ENCODE measurements around the gene TIGD6.

TIGD6 gene

GRCh38 chr5:149957855-149958254 lies 42.6 kb downstream of the TIGD6 start:
- H3K9me3 ChIP-seq (ENCODE audit: insufficient read depth, low read length), result no peaks in the 10 kb centered on the region
- no peaks in the 10 kb centered on the region for H3K9me2 ChIP-seq (replicated peaks; ENCODE audit: insufficient read depth, low read length)
- H3K79me2 ChIP-seq (ENCODE audit: insufficient read depth, low read length), result no peaks in the 10 kb centered on the region
- H3K9ac ChIP-seq (ENCODE audit: low read length), result no peak overlapping the region
- no peaks in the 10 kb centered on the region for H4K20me1 ChIP-seq (ENCODE audit: low read depth, low read length)
- H3K27me3 ChIP-seq (ENCODE audit: low read length), result no peaks in the 10 kb centered on the region
- H2AFZ ChIP-seq (ENCODE audit: low read depth, low read length, severe bottlenecking), result no peak overlapping the region
- H3K27ac ChIP-seq (ENCODE audit: low read depth, low read length), result no peak overlapping the region
- no peak overlapping the region for H3K4me2 ChIP-seq (ENCODE audit: low read depth, low read length, poor library complexity, severe bottlenecking)
- TF ChIP-seq EZH2phosphoT487 (conservative IDR thresholded peaks at IDR 0.05; ENCODE audit: low read length), result no peak
- TF ChIP-seq, protein P1, sequence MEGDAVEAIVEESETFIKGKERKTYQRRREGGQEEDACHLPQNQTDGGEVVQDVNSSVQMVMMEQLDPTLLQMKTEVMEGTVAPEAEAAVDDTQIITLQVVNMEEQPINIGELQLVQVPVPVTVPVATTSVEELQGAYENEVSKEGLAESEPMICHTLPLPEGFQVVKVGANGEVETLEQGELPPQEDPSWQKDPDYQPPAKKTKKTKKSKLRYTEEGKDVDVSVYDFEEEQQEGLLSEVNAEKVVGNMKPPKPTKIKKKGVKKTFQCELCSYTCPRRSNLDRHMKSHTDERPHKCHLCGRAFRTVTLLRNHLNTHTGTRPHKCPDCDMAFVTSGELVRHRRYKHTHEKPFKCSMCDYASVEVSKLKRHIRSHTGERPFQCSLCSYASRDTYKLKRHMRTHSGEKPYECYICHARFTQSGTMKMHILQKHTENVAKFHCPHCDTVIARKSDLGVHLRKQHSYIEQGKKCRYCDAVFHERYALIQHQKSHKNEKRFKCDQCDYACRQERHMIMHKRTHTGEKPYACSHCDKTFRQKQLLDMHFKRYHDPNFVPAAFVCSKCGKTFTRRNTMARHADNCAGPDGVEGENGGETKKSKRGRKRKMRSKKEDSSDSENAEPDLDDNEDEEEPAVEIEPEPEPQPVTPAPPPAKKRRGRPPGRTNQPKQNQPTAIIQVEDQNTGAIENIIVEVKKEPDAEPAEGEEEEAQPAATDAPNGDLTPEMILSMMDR (IDR thresholded peaks at IDR 0.05; ENCODE audit: insufficient read depth, low read length, poor library complexity, severe bottlenecking), result no peak
- H3K36me3 ChIP-seq (ENCODE audit: low read length), result no peaks in the 10 kb centered on the region
- H3F3A ChIP-seq (ENCODE audit: insufficient read depth), result peaks cover 18% of the 10 kb centered on the region
- no peak overlapping the region for H3K4me3 ChIP-seq (ENCODE audit: insufficient read depth, low read length, poor library complexity, severe bottlenecking)

GRCh38 chr5:149956685-149957084 lies 43.8 kb downstream of the TIGD6 start:
- peaks cover 13% of the 10 kb centered on the region for H3F3A ChIP-seq (ENCODE audit: insufficient read depth)
- no peak overlapping the region for H3K4me2 ChIP-seq (ENCODE audit: low read depth, low read length, poor library complexity, severe bottlenecking)
- H2AFZ ChIP-seq (ENCODE audit: low read depth, low read length, severe bottlenecking), result no peak overlapping the region
- no peaks in the 10 kb centered on the region for H3K9me3 ChIP-seq (ENCODE audit: insufficient read depth, low read length)
- TF ChIP-seq, protein P1 (IDR thresholded peaks at IDR 0.05; ENCODE audit: insufficient read depth, low read length, poor library complexity, severe bottlenecking), result no peak
- no peak for TF ChIP-seq EZH2phosphoT487 (conservative IDR thresholded peaks at IDR 0.05; ENCODE audit: low read length)
- H3K27ac ChIP-seq (ENCODE audit: low read depth, low read length), result no peak overlapping the region
- no peak overlapping the region for H3K9ac ChIP-seq (ENCODE audit: low read length)
- no peaks in the 10 kb centered on the region for H3K27me3 ChIP-seq (ENCODE audit: low read length)
- no peaks in the 10 kb centered on the region for H4K20me1 ChIP-seq (ENCODE audit: low read depth, low read length)
- no peaks in the 10 kb centered on the region for H3K36me3 ChIP-seq (ENCODE audit: low read length)
- no peaks in the 10 kb centered on the region for H3K9me2 ChIP-seq (replicated peaks; ENCODE audit: insufficient read depth, low read length)
- H3K79me2 ChIP-seq (ENCODE audit: insufficient read depth, low read length), result no peaks in the 10 kb centered on the region
- H3K4me3 ChIP-seq (ENCODE audit: insufficient read depth, low read length, poor library complexity, severe bottlenecking), result no peak overlapping the region

GRCh38 chr5:149954798-149955197 lies 45.7 kb downstream of the TIGD6 start:
- Histone ChIP-seq H2AFZ (ENCODE audit: low read depth, low read length, severe bottlenecking) (no peak overlapping the region), H3K9ac (ENCODE audit: low read length) (no peak overlapping the region), H3K4me3 (ENCODE audit: insufficient read depth, low read length, poor library complexity, severe bottlenecking) (no peak overlapping the region), H3K9me2 (replicated peaks; ENCODE audit: insufficient read depth, low read length) (no peaks in the 10 kb centered on the region), H3F3A (ENCODE audit: insufficient read depth) (peaks cover 7% of the 10 kb centered on the region; the same call in 1 of the 2 replicates), H3K27ac (ENCODE audit: low read depth, low read length) (no peak overlapping the region), H3K79me2 (ENCODE audit: insufficient read depth, low read length) (no peaks in the 10 kb centered on the region), H3K9me3 (ENCODE audit: insufficient read depth, low read length) (no peaks in the 10 kb centered on the region), H3K4me2 (ENCODE audit: low read depth, low read length, poor library complexity, severe bottlenecking) (no peak overlapping the region), H4K20me1 (ENCODE audit: low read depth, low read length) (no peaks in the 10 kb centered on the region), H3K27me3 (ENCODE audit: low read length) (no peaks in the 10 kb centered on the region), H3K36me3 (ENCODE audit: low read length) (no peaks in the 10 kb centered on the region)
- TF ChIP-seq, protein P1 (IDR thresholded peaks at IDR 0.05; ENCODE audit: insufficient read depth, low read length, poor library complexity, severe bottlenecking), result no peak
